Muscle of arm (tissue), 12 donors: Measurements from ENCODE around the gene DPEP2NB. TPM values are rescaled to one million over a fixed set of nuclear protein-coding genes. Genes with fewer than 3 reads are reported as not detected.

Experiments used
- DNase-seq: peaks from one replicate; pipeline ENCODE4 v3.0.0-alpha.2; 2013
- polyA plus RNA-seq, 12 donors: library from polyadenylated mRNA; unstranded; fragments of 120-200 nt; gene quantifications; one replicate each; pipeline ENCODE4 v1.2.1, GENCODE V29; 2013; ENCODE audit not compliant: insufficient read length in 12 of 12

The DPEP2NB gene
- polyA plus RNA-seq, 12 donors: not detected

- DNase-seq: no peak
Measured at GRCh38 chr16:67963662-67964321, 51.9 kb downstream of the DPEP2NB start.

Other genes with a start within 250 kb of the DPEP2NB start
- gene RANBP10, start 209.4 kb downstream of the DPEP2NB start, polyA plus RNA-seq: 10 to 100 TPM in 11 of 12 donors, not detected in 1; 15.0 to 31.8 (median 21.2) TPM
- 1 to 10 TPM in 7 of 12 donors, under 1 TPM in 3, not detected in 2; 0.83 to 5.0 (median 1.3) TPM for gene TSNAXIP1, start 209.0 kb downstream of the DPEP2NB start, polyA plus RNA-seq
- gene THAP11, start 173.6 kb downstream of the DPEP2NB start, polyA plus RNA-seq: 10 to 100 TPM in 11 of 12 donors, not detected in 1; 11.8 to 25.6 (median 22.2) TPM
- 1,000 to 10,000 TPM in 1 of 12 donors, 100 to 1,000 TPM in 11; 111 to 1,287 (median 122) TPM for gene NUTF2, start 169.0 kb downstream of the DPEP2NB start, polyA plus RNA-seq
- 10 to 100 TPM in 11 of 12 donors, not detected in 1; 27.3 to 61.6 (median 32.4) TPM for gene CENPT, start 168.2 kb downstream of the DPEP2NB start, polyA plus RNA-seq
- gene EDC4, start 142.9 kb downstream of the DPEP2NB start, polyA plus RNA-seq: 100 to 1,000 TPM in 5 of 12 donors, 10 to 100 TPM in 7; 40.4 to 146 (median 96.8) TPM
- gene NRN1L, start 131.0 kb downstream of the DPEP2NB start, polyA plus RNA-seq: 1 to 10 TPM in 1 of 12 donors, under 1 TPM in 6, not detected in 5; 0.37 to 1.7 (median 0.74) TPM
- gene PSKH1, start 122.7 kb downstream of the DPEP2NB start, polyA plus RNA-seq: 10 to 100 TPM in 11 of 12 donors, not detected in 1; 15.6 to 32.5 (median 21.0) TPM
- gene CTRL, start 84.0 kb downstream of the DPEP2NB start, polyA plus RNA-seq: 1 to 10 TPM in 10 of 12 donors, not detected in 2; 1.2 to 5.8 (median 4.3) TPM
- 10 to 100 TPM in 11 of 12 donors, not detected in 1; 18.9 to 28.5 (median 23.1) TPM for gene PSMB10, start 79.1 kb downstream of the DPEP2NB start, polyA plus RNA-seq
- gene LCAT, start 71.8 kb downstream of the DPEP2NB start, polyA plus RNA-seq: 10 to 100 TPM in 11 of 12 donors, not detected in 1; 15.7 to 39.5 (median 18.8) TPM
- gene SLC12A4, start 47.3 kb downstream of the DPEP2NB start, polyA plus RNA-seq: 10 to 100 TPM in 11 of 12 donors, not detected in 1; 28.2 to 51.5 (median 40.7) TPM
- gene DPEP3, start 35.4 kb downstream of the DPEP2NB start, polyA plus RNA-seq: under 1 TPM in 2 of 12 donors, not detected in 10; 0.08 to 0.13 TPM
- 1 to 10 TPM in 6 of 12 donors, under 1 TPM in 4, not detected in 2; 0.63 to 2.2 (median 1.3) TPM for gene DPEP2, start 16.4 kb downstream of the DPEP2NB start, polyA plus RNA-seq
- 1 to 10 TPM in 10 of 12 donors, not detected in 2; 3.7 to 6.5 (median 5.3) TPM for gene DDX28, start 7.3 kb upstream of the DPEP2NB start, polyA plus RNA-seq
- gene DUS2, start 7.4 kb upstream of the DPEP2NB start, polyA plus RNA-seq: 10 to 100 TPM in 7 of 12 donors, 1 to 10 TPM in 3, not detected in 2; 9.8 to 13.9 (median 11.8) TPM
- 10 to 100 TPM in 11 of 12 donors, not detected in 1; 28.3 to 34.3 (median 30.7) TPM for gene NFATC3, start 69.5 kb upstream of the DPEP2NB start, polyA plus RNA-seq
- gene ESRP2, start 220.2 kb upstream of the DPEP2NB start, polyA plus RNA-seq: 10 to 100 TPM in 1 of 12 donors, 1 to 10 TPM in 4, under 1 TPM in 6, not detected in 1; 0.31 to 31.4 (median 0.78) TPM
- 10 to 100 TPM in 11 of 12 donors, not detected in 1; 14.3 to 42.3 (median 27.0) TPM for gene PLA2G15, start 229.5 kb upstream of the DPEP2NB start, polyA plus RNA-seq
- gene SLC7A6, start 248.6 kb upstream of the DPEP2NB start, polyA plus RNA-seq: 10 to 100 TPM in 6 of 12 donors, 1 to 10 TPM in 5, not detected in 1; 5.5 to 21.5 (median 10.1) TPM